Stimulated activated CD8-positive, alpha-beta memory T cell treated with anti-CD3 and anti-CD28 coated beads, Interleukin-4, amount 100 ng/mL, for 4 hours (primary cell): ENCODE results near the gene CTSC.
"Not testable (repeated sequence)": the region's sequence is repeated elsewhere in the genome, so short reads cannot be mapped to it uniquely, and the experiment has no call there.

Experiments used
- DNase-seq, 2 donors: peaks; one replicate each; pipeline ENCODE4 v3.0.0-alpha.2; 2020; ENCODE audit warnings: low read depth in 2 of 2, low spot score in 1 of 2

The CTSC gene

DNA sequence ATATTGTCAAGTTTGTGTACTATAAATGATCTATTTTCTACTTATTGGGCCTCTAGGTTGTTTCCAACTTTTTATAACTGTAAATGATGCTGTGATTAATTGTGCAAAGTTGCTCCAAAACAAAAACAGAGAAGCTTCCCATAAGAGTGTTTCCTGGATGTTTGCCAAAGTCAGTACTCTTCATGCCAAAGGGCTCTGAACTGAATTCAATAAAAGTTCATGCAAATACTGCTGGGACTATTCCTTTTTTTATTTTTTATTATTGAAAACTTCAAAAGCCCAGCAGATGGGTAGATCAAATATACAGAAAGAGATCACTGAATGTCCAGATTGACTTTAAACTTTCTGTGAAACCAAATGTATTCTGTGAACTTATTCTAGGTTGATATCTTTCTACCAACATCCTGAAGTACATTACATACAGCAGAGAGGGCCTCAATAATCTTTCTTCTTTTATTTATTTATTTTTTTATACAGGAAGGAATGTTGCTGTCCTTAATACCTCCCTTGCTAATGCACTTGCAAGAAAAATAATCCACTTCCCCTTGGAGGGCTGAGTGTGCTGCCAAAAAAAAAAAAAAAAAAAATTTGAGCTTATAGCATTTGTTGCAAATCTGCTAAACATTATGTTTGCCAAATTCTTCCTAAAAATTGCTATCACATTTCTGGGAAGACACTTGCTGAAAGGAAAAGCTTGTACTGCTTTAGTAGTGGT is 53.0 kb downstream of the CTSC start:
- DNase-seq, result no peak

- DNase-seq, result no peak
Measured at GRCh38 chr11:88282747-88283515, 54.6 kb downstream of the CTSC start.

- no peak for DNase-seq
Measured at GRCh38 chr11:88281317-88281712, 56.2 kb downstream of the CTSC start.

- DNase-seq, result no peak
Measured at GRCh38 chr11:88280673-88281316, 56.7 kb downstream of the CTSC start.

DNA sequence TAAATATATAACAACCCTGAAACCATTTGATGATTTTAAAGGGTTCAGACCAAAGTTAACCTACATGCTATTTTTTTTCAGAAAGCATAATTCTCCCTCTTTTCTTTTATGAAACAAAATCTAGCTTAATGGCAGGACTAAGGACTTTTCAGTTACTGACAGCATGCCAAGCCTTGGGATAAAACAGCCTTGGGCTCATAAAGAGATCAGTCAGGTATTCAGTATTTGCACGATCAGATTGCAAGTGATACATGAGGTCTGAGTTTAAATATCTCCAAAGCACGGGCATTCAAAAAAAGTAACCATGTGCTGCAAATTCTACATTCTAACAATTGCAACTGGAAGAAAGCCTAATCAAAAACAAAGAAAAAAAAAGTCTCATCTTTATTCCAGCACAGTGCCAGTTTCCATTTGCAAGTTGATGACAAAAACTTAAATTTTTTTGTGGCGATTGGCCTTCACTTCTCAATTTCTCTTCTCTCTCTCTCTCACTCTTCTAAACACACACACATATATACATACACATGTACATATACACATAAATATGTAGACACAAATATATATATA is 60.1 kb downstream of the CTSC start:
- no peak for DNase-seq

DNA sequence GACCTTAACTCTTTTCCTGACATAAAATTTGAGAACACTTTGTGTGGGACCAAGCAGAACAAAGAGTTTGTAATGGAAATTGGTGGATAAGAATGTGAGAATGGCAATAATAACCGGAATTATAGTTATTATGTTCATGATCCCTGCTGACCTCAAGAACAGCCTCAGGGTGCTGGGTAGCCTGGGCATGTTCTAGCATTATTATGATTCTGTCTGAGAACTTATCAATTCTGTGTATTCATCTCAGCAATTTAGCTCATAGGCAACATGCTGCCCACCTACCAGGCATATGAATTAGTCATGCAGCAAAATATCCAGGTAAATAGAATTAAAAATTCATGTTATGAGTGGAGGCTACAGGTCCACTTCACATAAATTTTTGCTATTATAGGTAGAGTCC is 61.9 kb downstream of the CTSC start:
- DNase-seq, result no peak

- no peak for DNase-seq
Measured at GRCh38 chr11:88266919-88267318, 70.6 kb downstream of the CTSC start.

- no peak for DNase-seq
Measured at GRCh38 chr11:88266157-88266556, 71.4 kb downstream of the CTSC start.

GRCh38 chr11:88259431-88259830 is 78.1 kb downstream of the CTSC start:
- DNase-seq, result no peak

GRCh38 chr11:88252208-88252607 is 85.3 kb downstream of the CTSC start:
- no peak for DNase-seq

DNA sequence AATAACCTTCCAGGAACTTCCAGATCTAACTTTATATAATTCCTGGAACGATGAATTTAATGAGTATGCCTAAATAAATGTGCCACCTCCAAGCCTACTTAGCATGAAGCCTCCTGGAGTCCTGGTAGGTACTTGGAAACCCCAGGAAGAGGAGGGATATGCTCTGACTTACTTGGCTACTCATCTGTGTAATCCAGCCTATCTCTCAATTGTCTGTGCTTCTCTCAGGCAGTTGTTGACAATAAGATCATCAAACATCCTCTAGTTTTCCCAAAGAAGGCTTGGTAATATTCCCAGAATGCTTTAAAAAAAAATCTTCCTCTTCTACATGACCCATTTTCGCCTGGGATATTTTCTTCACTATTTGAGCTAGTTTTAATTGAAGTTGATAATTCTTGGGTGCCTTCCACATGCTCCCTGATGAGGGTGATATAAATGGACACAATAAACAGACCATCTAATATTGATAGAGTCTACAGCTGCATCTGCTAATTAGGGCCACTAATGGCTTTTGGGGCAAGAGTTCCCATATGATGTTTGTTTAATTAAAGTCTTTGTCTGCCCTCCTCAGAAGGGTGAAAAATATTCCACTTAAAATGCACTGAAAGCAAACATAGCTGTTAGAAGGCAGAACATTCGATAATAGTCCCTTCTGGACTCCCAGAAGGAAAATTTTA is 86.8 kb downstream of the CTSC start:
- DNase-seq, result no peak

DNA sequence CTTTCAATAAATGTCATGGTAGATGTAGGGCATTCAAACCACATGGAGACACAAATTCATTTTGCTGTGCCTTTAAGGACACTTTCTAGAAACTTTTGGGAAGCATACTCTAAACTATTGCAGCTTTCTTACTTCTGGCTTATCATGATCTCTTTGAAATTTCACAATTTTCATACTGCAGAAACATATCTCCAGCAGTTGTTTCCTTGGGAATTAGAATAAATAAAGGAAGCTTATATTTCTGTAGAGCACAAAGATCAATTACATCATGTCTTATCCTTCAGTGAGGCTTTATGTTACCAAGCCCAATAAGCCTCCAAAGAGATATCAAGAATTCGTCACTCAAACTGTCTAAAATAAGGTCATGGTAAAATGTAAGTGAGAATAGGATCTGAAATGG is 87.8 kb downstream of the CTSC start:
- no peak for DNase-seq

GRCh38 chr11:88246696-88247095 is 90.8 kb downstream of the CTSC start:
- no peak for DNase-seq

DNA sequence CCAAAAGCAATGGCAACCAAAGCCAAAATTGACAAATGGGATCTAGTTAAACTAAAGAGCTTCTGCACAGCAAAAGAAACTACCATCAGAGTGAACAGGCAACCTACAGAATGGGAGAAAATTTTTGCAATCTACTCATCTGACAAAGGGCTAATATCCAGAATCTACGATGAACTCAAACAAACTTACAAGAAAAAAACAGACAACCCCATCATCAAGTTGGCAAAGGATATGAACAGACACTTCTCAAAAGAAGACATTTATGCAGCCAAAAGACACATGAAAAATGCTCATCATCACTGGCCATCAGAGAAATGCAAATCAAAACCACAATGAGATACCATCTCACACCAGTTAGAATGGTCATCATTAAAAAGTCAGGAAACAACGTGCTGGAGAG is 92.0 kb downstream of the CTSC start:
- not testable (repeated sequence) for DNase-seq
